ENCODE results near the gene C1orf116. TPM values are rescaled to one million over a fixed set of nuclear protein-coding genes. Genes with fewer than 3 reads are reported as not detected.

The C1orf116 gene
- total RNA-seq, 1 donor from 2014 or later: 0.08 TPM

DNA sequence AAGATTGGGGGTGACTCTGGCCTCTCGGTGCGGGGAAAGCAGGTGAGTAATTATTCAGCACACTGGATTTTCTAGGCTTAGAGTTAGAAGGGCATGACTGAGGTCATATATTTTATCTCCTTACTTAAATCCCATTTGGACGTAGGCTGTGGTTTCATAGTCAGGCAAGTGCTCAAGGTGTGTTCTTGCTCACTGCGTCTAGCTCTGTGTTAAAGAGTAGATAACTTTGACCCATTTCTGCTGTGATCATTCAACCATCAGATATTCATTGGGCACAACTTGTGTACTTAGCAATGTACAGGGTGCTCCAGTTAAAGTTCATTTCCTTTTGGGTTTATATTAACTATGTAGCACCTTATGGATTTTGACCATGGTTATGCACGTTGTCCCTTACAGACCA is 35.1 kb upstream of the C1orf116 start:
- Mint-ChIP-seq H3K9me3 (ENCODE audit: unreplicated experiment) (no peaks in the 10 kb centered on the region), H3K4me1 (ENCODE audit: unreplicated experiment) (peaks cover 12% of the 10 kb centered on the region), H3K4me3 (ENCODE audit: unreplicated experiment) (no peak overlapping the region), H3K27ac (ENCODE audit: unreplicated experiment) (no peak overlapping the region), H3K36me3 (ENCODE audit: low read depth, unreplicated experiment) (peaks cover 25% of the 10 kb centered on the region), H3K27me3 (ENCODE audit: unreplicated experiment) (peaks cover 5% of the 10 kb centered on the region)
- DNase-seq (ENCODE audit: low spot score): no peak
- TF ChIP-seq, protein P1, sequence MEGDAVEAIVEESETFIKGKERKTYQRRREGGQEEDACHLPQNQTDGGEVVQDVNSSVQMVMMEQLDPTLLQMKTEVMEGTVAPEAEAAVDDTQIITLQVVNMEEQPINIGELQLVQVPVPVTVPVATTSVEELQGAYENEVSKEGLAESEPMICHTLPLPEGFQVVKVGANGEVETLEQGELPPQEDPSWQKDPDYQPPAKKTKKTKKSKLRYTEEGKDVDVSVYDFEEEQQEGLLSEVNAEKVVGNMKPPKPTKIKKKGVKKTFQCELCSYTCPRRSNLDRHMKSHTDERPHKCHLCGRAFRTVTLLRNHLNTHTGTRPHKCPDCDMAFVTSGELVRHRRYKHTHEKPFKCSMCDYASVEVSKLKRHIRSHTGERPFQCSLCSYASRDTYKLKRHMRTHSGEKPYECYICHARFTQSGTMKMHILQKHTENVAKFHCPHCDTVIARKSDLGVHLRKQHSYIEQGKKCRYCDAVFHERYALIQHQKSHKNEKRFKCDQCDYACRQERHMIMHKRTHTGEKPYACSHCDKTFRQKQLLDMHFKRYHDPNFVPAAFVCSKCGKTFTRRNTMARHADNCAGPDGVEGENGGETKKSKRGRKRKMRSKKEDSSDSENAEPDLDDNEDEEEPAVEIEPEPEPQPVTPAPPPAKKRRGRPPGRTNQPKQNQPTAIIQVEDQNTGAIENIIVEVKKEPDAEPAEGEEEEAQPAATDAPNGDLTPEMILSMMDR (IDR thresholded peaks at IDR 0.05; ENCODE audit: unreplicated experiment): no peak

DNA sequence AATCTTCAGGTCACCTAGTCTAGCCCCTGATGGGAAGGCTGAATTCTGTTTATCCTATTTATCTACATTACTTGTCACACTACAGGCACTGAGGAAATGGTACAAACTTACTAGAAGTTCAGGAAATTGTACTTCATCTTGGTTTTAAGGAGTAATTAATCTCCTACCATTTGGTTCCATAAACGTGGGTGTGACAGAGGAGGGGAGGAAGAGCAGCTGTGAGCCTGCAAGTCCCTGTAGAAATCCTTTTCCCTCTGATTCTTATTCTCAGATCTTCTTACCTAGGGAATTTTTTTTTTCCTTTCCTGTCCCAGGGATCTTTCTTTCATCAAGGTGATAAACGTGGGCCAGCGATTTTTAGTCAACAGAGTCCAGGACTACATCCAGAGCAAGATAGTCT is 34.6 kb upstream of the C1orf116 start:
- TF ChIP-seq, protein P1 (IDR thresholded peaks at IDR 0.05; ENCODE audit: unreplicated experiment): no peak
- no peak overlapping the region for H3K27ac Mint-ChIP-seq (ENCODE audit: unreplicated experiment)

GRCh38 chr1:207064561-207064960 is 32.0 kb upstream of the C1orf116 start:
- Mint-ChIP-seq H3K27ac (ENCODE audit: unreplicated experiment) (no peak overlapping the region), H3K4me3 (ENCODE audit: unreplicated experiment) (no peak overlapping the region), H3K9me3 (ENCODE audit: unreplicated experiment) (no peaks in the 10 kb centered on the region), H3K4me1 (ENCODE audit: unreplicated experiment) (peaks cover 5% of the 10 kb centered on the region), H3K36me3 (ENCODE audit: low read depth, unreplicated experiment) (peaks cover 23% of the 10 kb centered on the region), H3K27me3 (ENCODE audit: unreplicated experiment) (peaks cover 5% of the 10 kb centered on the region)
- DNase-seq (ENCODE audit: low spot score): no peak
- TF ChIP-seq, protein P1 (IDR thresholded peaks at IDR 0.05; ENCODE audit: unreplicated experiment): no peak

More for the DNA sequence above, 34.6 kb upstream of the C1orf116 start:
- peaks cover 29% of the 10 kb centered on the region for H3K36me3 Mint-ChIP-seq (ENCODE audit: low read depth, unreplicated experiment)
- peaks cover 12% of the 10 kb centered on the region for H3K4me1 Mint-ChIP-seq (ENCODE audit: unreplicated experiment)
- H3K27me3 Mint-ChIP-seq (ENCODE audit: unreplicated experiment): peaks cover 5% of the 10 kb centered on the region
- H3K4me3 Mint-ChIP-seq (ENCODE audit: unreplicated experiment): no peak overlapping the region
- DNase-seq (ENCODE audit: low spot score): no peak
- H3K9me3 Mint-ChIP-seq (ENCODE audit: unreplicated experiment): no peaks in the 10 kb centered on the region

DNA sequence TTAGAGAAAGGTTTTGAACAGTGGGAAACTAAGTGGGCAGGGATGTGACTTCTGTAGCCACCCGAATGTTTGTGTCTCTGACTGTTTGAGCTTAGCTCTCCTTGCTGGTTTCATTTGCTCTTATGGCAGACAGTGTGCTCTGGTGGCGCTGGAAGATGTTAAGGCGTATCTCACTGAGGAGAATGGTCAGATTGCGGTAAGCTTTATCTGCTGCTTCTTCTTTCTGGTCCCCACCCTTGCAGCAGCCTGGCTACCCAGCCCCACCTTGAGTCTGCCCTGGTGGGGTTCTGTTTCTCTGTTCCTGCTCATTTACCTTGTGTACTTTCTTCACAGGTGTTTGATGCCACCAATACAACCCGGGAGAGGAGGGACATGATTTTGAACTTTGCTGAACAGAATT is 30.5 kb upstream of the C1orf116 start:
- Mint-ChIP-seq H3K36me3 (ENCODE audit: low read depth, unreplicated experiment) (peaks cover 16% of the 10 kb centered on the region), H3K27me3 (ENCODE audit: unreplicated experiment) (no peaks in the 10 kb centered on the region), H3K4me1 (ENCODE audit: unreplicated experiment) (no peaks in the 10 kb centered on the region), H3K4me3 (ENCODE audit: unreplicated experiment) (no peak overlapping the region), H3K9me3 (ENCODE audit: unreplicated experiment) (no peaks in the 10 kb centered on the region), H3K27ac (ENCODE audit: unreplicated experiment) (no peak overlapping the region)
- DNase-seq (ENCODE audit: low spot score): no peak
- TF ChIP-seq, protein P1 (IDR thresholded peaks at IDR 0.05; ENCODE audit: unreplicated experiment): no peak

DNA sequence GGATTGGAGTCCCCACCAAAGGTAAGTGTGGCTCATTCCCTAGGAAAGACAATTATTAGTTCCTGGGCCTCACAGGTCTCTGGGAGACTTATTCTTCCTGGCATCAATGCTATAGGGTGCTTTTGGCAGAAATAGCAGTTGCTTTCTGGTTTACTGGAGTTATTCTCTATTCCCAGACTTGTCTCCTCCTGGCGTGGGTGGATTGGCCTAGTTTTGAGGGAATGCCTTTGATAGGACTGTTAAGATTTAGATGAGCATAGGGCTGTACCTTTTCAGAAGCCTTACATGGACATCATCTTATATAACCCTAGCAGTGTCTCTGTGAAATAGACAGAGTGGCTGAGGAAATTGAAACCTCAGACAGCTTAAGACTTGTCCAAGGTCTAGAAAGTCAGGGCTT is 29.5 kb upstream of the C1orf116 start:
- no peak for DNase-seq (ENCODE audit: low spot score)
- TF ChIP-seq, protein P1 (IDR thresholded peaks at IDR 0.05; ENCODE audit: unreplicated experiment): no peak
- no peak overlapping the region for H3K4me3 Mint-ChIP-seq (ENCODE audit: unreplicated experiment)
- H3K36me3 Mint-ChIP-seq (ENCODE audit: low read depth, unreplicated experiment): peaks cover 16% of the 10 kb centered on the region
- H3K27me3 Mint-ChIP-seq (ENCODE audit: unreplicated experiment): no peaks in the 10 kb centered on the region
- no peaks in the 10 kb centered on the region for H3K9me3 Mint-ChIP-seq (ENCODE audit: unreplicated experiment)
- no peak overlapping the region for H3K27ac Mint-ChIP-seq (ENCODE audit: unreplicated experiment)
- no peaks in the 10 kb centered on the region for H3K4me1 Mint-ChIP-seq (ENCODE audit: unreplicated experiment)
